GM21360 (cell line): ENCODE measurements around the gene PACSIN2.
"Not testable (repeated sequence)": the region's sequence is repeated elsewhere in the genome, so short reads cannot be mapped to it uniquely, and the experiment has no call there.

Source experiments
- ATAC-seq: cut with Tn5 transposase; IDR thresholded peaks from one replicate; pipeline ENCODE4 v1.9.1; 2021; ENCODE audit warnings: mild to moderate bottlenecking, moderate library complexity; ENCODE audit not compliant: unreplicated experiment

Gene PACSIN2

DNA sequence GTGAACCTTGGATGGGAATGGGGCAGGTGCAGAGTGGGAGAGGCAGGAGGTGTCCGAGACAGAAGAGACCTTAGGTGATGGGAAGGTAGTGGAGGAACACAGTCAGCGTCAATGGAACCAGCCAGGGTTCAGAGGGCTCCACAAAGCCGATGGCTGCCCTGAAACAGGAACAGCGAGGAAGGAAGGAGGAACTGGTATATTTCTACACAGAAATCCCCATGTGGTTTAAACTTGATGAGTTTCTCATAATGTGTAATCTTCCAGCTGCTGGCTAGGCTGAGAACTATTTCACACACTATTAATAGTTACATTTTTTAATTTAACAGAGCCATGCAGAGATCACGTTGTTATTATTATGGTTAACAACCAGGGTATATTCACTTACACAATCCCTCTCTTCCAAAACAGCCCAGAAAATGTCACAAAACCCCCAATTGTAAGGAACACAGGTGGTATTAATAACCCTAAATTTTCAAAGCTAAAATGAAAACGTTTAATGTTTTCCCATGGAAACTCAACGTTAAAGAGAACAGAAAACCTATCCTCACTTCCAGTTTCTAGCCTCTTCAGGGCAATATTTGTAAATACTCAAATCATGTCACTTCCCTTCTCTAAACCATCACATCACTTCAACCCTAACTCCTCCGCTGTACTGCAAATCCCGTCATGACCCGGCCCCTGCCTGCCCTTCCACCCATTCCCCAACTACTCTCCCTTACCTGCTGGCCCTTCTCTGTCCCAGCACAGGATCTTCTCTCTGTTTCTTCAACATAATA lies 83.3 kb downstream of the PACSIN2 start:
- no peak for ATAC-seq

DNA sequence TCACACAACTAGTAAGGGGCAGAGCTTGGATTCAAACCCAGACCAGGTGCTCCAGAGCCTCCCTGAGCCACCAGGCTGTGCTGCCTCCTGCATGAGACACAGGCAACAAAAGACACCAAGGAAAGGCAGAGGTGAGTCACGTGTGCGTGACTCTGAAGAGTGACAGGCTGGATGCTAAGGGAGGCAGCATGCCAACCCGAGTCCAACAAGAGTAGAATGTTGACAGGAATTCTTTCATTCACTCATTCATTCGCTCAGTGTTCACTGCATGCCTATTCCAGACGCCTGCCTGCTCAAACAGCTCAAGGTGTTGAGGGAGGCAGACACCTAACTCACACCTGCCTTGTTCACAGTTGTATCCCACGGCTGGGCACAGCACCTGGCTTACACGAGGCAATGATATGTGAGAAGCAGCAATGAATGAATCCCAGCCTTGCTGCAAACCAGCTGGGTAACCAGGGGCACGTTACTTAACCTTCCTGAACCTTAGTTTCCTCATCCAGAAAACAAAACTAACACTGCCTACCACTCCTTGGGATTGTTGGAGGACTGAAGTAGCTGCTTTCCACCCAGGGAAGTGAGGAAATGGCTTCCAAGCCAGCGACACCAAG lies 84.0 kb downstream of the PACSIN2 start:
- no peak for ATAC-seq

GRCh38 chr22:42929838-42930155 lies 85.2 kb downstream of the PACSIN2 start:
- ATAC-seq = no peak

- no peak for ATAC-seq
Observed at GRCh38 chr22:42928969-42929837, 85.7 kb downstream of the PACSIN2 start.

GRCh38 chr22:42927966-42928365 lies 87.0 kb downstream of the PACSIN2 start:
- ATAC-seq = no peak

DNA sequence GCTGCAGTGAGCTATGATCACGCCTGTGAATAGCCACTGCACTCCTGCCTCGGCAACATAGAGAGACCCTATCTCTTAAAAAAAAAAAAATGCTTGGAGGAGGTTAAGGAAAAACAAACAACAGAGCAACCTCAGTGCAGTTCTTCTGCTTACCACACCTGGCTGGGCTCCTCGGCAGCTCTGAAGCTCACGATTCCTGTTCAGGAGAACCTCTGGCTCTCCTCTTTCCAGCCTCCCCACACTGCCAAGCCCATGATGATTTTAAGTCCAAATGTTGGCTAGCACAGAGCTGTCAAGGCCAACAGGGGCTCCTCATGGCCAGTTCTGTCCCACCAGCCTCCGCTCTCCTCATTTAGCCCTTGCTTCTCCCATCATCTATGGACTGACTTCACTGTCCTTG lies 88.2 kb downstream of the PACSIN2 start:
- no peak for ATAC-seq

DNA sequence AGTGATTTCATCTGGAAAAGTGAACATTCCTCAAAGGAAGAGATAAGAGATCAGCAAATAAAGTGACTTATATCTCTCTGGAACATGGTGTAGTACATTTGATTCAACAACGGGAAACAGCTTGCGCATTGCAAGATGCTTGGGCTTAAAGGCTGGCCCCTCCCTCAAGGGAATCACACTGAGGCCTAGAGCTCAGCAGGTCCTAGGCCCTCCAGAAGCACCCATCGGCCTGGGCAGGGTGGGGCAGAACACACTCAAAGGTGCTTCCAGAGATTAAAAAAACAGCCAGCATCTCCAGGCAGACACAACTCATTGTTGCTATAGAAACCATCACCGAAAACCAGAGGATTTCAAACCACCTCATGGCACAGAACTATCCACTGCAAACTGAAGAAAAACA lies 88.8 kb downstream of the PACSIN2 start:
- ATAC-seq = no peak

- no peak for ATAC-seq
Observed at GRCh38 chr22:42925598-42925997, 89.4 kb downstream of the PACSIN2 start.

- not testable (repeated sequence) for ATAC-seq
Observed at GRCh38 chr22:42925031-42925430, 89.9 kb downstream of the PACSIN2 start.

DNA sequence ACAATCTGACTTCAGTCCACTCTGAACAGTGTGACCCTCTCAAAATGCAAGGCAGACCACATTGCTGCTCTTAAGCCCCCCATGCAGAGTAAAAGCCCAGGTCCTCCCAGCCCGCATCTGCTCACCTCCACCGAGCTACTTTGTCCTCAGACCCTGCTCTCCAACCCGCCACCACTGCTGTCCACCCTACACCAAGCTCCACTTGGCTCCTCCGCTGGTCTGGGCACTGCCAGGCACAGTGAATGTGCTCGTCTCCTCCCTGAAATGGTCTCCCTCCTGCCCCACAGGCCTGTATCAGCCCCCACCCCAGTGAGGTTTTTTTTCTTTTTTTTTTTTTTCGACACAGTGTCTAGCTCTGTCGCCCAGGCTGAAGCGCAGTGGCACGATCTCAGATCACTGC lies 90.5 kb downstream of the PACSIN2 start:
- ATAC-seq = no peak

GRCh38 chr22:42922374-42923191 lies 92.4 kb downstream of the PACSIN2 start:
- no peak for ATAC-seq

- ATAC-seq = no peak
Observed at GRCh38 chr22:42920101-42920820, 94.7 kb downstream of the PACSIN2 start.

DNA sequence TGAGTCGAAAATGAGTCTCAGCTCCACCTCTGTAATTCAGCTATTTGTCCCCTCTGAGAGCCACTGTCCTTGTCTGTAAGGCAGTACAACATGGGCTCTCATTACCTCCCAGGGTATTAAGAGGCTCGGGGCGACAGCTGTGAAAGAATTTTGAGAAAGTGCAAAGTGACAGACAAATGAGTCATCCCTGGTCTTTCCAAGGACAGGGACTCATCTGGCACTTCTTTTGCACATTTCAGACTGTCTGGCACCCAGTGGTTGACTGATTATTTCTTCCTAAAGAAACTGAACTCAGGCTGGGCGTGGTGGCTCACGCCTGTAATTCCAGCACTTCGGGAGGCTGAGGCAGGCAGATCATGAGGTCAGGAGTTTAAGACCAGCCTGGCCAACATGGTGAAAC lies 95.8 kb downstream of the PACSIN2 start:
- no peak for ATAC-seq

- no peak for ATAC-seq
Observed at GRCh38 chr22:42918500-42918899, 96.4 kb downstream of the PACSIN2 start.

- ATAC-seq = not testable (repeated sequence)
Observed at GRCh38 chr22:42917358-42917757, 97.6 kb downstream of the PACSIN2 start.

- no peak for ATAC-seq
Observed at GRCh38 chr22:42915980-42916765, 98.8 kb downstream of the PACSIN2 start.

GRCh38 chr22:42914511-42915076 lies 100.4 kb downstream of the PACSIN2 start:
- ATAC-seq = no peak

DNA sequence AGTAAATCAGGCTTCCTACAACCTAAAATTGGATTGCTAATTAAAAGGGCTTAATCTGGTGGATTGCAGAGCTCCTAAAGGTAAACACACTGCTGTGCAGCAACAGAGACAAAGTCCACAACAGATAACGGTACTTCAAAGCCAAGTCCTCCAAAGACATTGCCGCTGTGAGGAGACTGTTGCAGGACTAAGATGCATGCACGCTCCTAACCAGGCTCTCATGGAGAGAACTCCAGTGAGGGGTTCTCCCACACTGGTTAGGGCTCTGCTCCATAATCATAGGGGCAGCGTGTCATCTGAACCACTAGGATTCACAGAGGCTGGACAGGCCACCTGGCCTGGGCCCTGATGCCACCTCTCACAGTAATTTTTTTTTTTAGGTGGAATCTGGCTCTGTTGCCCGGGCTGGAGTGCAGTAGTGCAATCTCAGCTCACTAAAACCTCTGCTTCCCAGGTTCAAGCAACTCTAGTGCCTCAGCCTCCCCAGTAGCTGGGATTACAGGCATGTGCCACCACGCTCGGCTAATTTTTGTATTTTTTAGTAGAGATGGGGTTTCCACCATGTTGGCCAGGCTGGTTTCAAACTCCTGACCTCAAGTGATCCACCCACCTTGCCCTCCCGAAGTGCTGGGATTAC lies 101.0 kb downstream of the PACSIN2 start:
- no peak for ATAC-seq

- ATAC-seq = no peak
Observed at GRCh38 chr22:42912059-42912458, 102.9 kb downstream of the PACSIN2 start.
